ENCODE data around the gene PCNT.

DNA sequence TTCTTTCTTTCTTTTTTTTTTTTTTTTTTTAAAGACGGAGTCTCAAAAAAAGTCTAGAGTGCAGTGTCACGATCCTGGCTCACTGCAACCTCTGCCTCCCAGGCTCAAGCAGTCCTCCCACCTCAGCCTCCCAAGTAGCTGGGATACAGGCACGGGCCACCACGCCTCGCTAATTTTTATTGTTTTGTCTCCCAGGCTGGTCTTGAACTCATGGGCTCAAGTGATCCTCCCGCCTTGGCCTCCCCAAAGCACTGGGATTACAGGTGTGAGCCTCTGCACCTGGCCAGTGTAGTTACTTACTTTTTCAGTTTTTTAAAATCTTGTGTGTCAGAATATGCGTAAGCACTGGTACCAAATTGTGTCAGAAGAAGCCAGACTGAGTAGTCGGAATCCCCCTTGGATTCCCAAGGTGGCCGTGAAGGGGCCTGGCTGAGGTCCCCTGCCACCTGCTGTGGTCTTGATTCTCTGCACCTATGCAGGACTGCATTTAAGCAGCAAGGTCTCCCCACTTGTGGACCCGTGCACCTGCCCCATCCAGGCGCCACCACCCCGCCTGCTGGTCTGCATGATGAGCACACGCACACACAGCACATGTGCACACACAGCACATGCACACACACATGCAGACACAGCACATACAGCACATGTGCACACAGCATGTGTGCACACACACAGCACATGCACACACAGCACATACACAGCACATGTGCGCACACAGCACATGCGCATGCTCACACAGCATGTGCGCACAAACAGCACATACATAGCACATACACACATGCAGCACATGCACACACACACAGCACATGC, 47.5 kb downstream of the PCNT start:
- no peak for TF ChIP-seq POLR2AphosphoS5 (IDR thresholded peaks at IDR 0.05)
- TF ChIP-seq, protein P1, sequence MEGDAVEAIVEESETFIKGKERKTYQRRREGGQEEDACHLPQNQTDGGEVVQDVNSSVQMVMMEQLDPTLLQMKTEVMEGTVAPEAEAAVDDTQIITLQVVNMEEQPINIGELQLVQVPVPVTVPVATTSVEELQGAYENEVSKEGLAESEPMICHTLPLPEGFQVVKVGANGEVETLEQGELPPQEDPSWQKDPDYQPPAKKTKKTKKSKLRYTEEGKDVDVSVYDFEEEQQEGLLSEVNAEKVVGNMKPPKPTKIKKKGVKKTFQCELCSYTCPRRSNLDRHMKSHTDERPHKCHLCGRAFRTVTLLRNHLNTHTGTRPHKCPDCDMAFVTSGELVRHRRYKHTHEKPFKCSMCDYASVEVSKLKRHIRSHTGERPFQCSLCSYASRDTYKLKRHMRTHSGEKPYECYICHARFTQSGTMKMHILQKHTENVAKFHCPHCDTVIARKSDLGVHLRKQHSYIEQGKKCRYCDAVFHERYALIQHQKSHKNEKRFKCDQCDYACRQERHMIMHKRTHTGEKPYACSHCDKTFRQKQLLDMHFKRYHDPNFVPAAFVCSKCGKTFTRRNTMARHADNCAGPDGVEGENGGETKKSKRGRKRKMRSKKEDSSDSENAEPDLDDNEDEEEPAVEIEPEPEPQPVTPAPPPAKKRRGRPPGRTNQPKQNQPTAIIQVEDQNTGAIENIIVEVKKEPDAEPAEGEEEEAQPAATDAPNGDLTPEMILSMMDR (IDR thresholded peaks at IDR 0.05) = no peak

Measured in breast epithelium (tissue), 3 donors.